SK-N-DZ (cell line): ENCODE data around the gene CSNK1D.
A peak's percentile ranks its signal among the peaks of the same experiment; 100 is the strongest.
"Not testable (repeated sequence)": the region's sequence is repeated elsewhere in the genome, so short reads cannot be mapped to it uniquely, and the experiment has no call there.

Experiments used
- DNase-seq: peaks from one replicate; pipeline ENCODE4 v3.0.0-alpha.2; 2015; ENCODE audit warnings: low spot score

CSNK1D gene

GRCh38 chr17:82216301-82217119 is 57.0 kb downstream of the CSNK1D start:
- DNase-seq = no peak

GRCh38 chr17:82215972-82216300 is 57.6 kb downstream of the CSNK1D start:
- no peak for DNase-seq

- peak; percentile 56 for DNase-seq
These were observed 58.2 kb downstream of the CSNK1D start for GRCh38 chr17:82215095-82215971.

GRCh38 chr17:82214012-82214628 is 59.4 kb downstream of the CSNK1D start:
- DNase-seq = no peak

- peak; percentile 70 for DNase-seq
These were observed 60.1 kb downstream of the CSNK1D start for GRCh38 chr17:82213251-82214011.

- peak; percentile 85 for DNase-seq
These were observed 60.9 kb downstream of the CSNK1D start, which contains the start of gene CCDC57 for GRCh38 chr17:82212331-82213250. TSS of gene CCDC57 (minus strand) at chr17:82212842. CDS start at chr17:82201944, 10,898 bp downstream.

GRCh38 chr17:82210655-82211054 is 62.8 kb downstream of the CSNK1D start:
- DNase-seq = not testable (repeated sequence)

- DNase-seq = peak; percentile 90
These were observed 67.6 kb downstream of the CSNK1D start for GRCh38 chr17:82205720-82206508.

- DNase-seq = no peak
These were observed 68.4 kb downstream of the CSNK1D start for GRCh38 chr17:82204831-82205719.

GRCh38 chr17:82203920-82204319 is 69.6 kb downstream of the CSNK1D start:
- no peak for DNase-seq

- DNase-seq = no peak
These were observed 70.5 kb downstream of the CSNK1D start for GRCh38 chr17:82202981-82203380.

GRCh38 chr17:82201498-82201910 is 72.0 kb downstream of the CSNK1D start:
- no peak for DNase-seq

GRCh38 chr17:82200743-82201497 is 72.6 kb downstream of the CSNK1D start:
- DNase-seq = no peak

GRCh38 chr17:82200135-82200534 is 73.4 kb downstream of the CSNK1D start:
- no peak for DNase-seq

- DNase-seq = no peak
These were observed 74.0 kb downstream of the CSNK1D start for GRCh38 chr17:82199496-82199895.

- DNase-seq = no peak
These were observed 75.4 kb downstream of the CSNK1D start for GRCh38 chr17:82198092-82198491.
